ENCODE data around the gene SAFB.
"Not testable (repeated sequence)": the region's sequence is repeated elsewhere in the genome, so short reads cannot be mapped to it uniquely, and the experiment has no call there.

Gene SAFB

GRCh38 chr19:5595129-5595528 lies 27.8 kb upstream of the SAFB start:
- DNase-seq (ENCODE audit: low read depth) = no peak

GRCh38 chr19:5595745-5596144 lies 27.1 kb upstream of the SAFB start:
- DNase-seq (ENCODE audit: low read depth) = no peak

- no peak for DNase-seq (ENCODE audit: low read depth)
Measured at GRCh38 chr19:5600797-5601196, 22.1 kb upstream of the SAFB start.

- no peak for DNase-seq (ENCODE audit: low read depth)
Measured at GRCh38 chr19:5603626-5604025, 19.3 kb upstream of the SAFB start.

- no peak for DNase-seq (ENCODE audit: low read depth)
Measured at GRCh38 chr19:5605362-5605761, 17.5 kb upstream of the SAFB start.

- no peak for DNase-seq (ENCODE audit: low read depth)
Measured at GRCh38 chr19:5607318-5608275, 15.3 kb upstream of the SAFB start.

- DNase-seq (ENCODE audit: low read depth) = no peak
Measured at GRCh38 chr19:5608291-5608690, 14.6 kb upstream of the SAFB start.

GRCh38 chr19:5608766-5609165 lies 14.1 kb upstream of the SAFB start:
- not testable (repeated sequence) for DNase-seq (ENCODE audit: low read depth)

- DNase-seq (ENCODE audit: low read depth) = no peak
Measured at GRCh38 chr19:5609881-5610448, 12.9 kb upstream of the SAFB start.

- no peak for DNase-seq (ENCODE audit: low read depth)
Measured at GRCh38 chr19:5612891-5613865, 9.7 kb upstream of the SAFB start.

- DNase-seq (ENCODE audit: low read depth) = peak; percentile 59
Measured at GRCh38 chr19:5615756-5616327, 7.0 kb upstream of the SAFB start.

- DNase-seq (ENCODE audit: low read depth) = no peak
Measured at GRCh38 chr19:5617080-5617479, 5.8 kb upstream of the SAFB start.

GRCh38 chr19:5618591-5618990 lies 4.3 kb upstream of the SAFB start:
- DNase-seq (ENCODE audit: low read depth) = no peak

GRCh38 chr19:5619946-5620345 lies 2.9 kb upstream of the SAFB start:
- DNase-seq (ENCODE audit: low read depth) = no peak

GRCh38 chr19:5621311-5621944 lies 1.5 kb upstream of the SAFB start:
- no peak for DNase-seq (ENCODE audit: low read depth)

GRCh38 chr19:5621945-5622464 lies 878 bp upstream of the SAFB start:
- no peak for DNase-seq (ENCODE audit: low read depth)

- DNase-seq (ENCODE audit: low read depth) = no peak
Measured at GRCh38 chr19:5623397-5624017, 624 bp downstream of the SAFB start.

GRCh38 chr19:5624018-5624663 lies 1.3 kb downstream of the SAFB start:
- peak; percentile 63 for DNase-seq (ENCODE audit: low read depth)

GRCh38 chr19:5624741-5625278 lies 1.9 kb downstream of the SAFB start:
- DNase-seq (ENCODE audit: low read depth) = no peak

- no peak for DNase-seq (ENCODE audit: low read depth)
Measured at GRCh38 chr19:5625641-5626040, 2.8 kb downstream of the SAFB start.
